ENCODE data around the gene HOXC6. TPM values are rescaled to one million over a fixed set of nuclear protein-coding genes. Genes with fewer than 3 reads are reported as not detected.

The HOXC6 gene
- total RNA-seq, 1 experiment from 2014 or later, result 2.8 TPM

- no TSS peak for BruUV-seq (replicated peaks)
- peak overlapping the region; percentile 94 for H3K9ac ChIP-seq (ENCODE audit: low read length)
- peak; percentile 83 for DNase-seq
Observed at GRCh38 chr12:53995378-53996239, 32.6 kb upstream of the HOXC6 start.

DNA sequence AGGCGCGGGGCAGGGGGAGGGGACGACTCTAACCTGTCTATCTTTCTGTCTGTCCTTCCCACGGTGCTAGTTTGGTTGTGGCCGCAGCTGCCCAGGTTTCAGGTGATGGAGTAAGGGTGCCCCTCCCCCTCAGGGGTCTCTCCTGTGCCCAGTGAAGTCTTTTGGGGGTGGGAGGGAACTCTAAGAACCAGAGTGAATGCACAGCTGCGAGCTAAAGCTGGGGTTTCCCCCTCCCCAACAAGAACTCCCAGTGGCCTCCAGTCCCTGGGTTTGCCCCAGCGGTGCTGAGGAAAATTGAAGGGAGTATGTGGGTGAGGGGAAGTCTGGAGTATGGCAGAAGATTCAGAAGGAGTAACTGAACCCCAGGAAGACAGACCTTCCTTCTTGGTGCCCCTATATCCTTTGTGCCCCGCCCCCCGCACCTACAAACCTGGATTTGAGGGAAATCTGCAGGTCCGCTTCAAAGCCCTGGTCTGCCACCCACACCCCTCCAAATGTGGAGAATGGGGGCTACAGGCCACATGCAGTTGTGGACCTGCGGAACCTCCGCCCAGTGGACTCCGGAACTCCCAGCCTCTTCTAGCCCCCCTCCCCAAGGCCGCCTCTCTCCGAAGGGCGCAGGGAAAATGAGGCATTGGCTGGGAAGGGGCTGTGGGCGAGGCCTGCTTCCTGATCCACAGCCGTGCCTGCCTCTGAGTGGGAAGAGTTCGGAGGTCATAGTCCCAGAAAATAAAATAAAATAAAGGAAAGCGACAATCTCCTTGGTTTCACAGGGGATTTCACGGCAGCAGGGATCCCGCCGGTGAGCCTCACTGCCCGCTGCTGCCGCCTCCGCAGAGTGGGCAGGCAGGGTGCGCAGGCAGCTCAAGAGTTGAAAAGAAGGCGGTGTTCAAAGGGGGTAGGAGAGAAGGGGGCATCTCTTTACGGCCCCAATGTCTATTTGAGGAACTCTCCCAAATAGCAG, 31.7 kb upstream of the HOXC6 start:
- peak overlapping the region; percentile 98 for H3K4me2 ChIP-seq (ENCODE audit: low read length)
- DNase-seq (no peak), ATAC-seq (peak; percentile 8)
- POLR2A ChIA-PET (ENCODE audit: unreplicated experiment), result no interaction called here
- CTCF ChIA-PET, result interaction anchor here (0.5 to 0.7 kb wide), 2 partner anchors 11 to 12 kb away, joined by 3 to 13 read pairs; partner anchors contain the start of genes HOXC10 and HOXC8
- H3K79me2 ChIP-seq (ENCODE audit: low read length), result peaks cover 72% of the 10 kb centered on the region
- TF ChIP-seq, protein P1, sequence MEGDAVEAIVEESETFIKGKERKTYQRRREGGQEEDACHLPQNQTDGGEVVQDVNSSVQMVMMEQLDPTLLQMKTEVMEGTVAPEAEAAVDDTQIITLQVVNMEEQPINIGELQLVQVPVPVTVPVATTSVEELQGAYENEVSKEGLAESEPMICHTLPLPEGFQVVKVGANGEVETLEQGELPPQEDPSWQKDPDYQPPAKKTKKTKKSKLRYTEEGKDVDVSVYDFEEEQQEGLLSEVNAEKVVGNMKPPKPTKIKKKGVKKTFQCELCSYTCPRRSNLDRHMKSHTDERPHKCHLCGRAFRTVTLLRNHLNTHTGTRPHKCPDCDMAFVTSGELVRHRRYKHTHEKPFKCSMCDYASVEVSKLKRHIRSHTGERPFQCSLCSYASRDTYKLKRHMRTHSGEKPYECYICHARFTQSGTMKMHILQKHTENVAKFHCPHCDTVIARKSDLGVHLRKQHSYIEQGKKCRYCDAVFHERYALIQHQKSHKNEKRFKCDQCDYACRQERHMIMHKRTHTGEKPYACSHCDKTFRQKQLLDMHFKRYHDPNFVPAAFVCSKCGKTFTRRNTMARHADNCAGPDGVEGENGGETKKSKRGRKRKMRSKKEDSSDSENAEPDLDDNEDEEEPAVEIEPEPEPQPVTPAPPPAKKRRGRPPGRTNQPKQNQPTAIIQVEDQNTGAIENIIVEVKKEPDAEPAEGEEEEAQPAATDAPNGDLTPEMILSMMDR (conservative IDR thresholded peaks at IDR 0.05; ENCODE audit: low read depth, low read length), result no peak
- TF ChIP-seq EZH2 (IDR thresholded peaks at IDR 0.05; ENCODE audit: low read length, unreplicated experiment), result no peak
- no peak for TF ChIP-seq EZH2phosphoT487 (IDR thresholded peaks at IDR 0.05; ENCODE audit: borderline replicate concordance, low read length)
- peak overlapping the region; percentile 78 for H3K4me3 ChIP-seq (ENCODE audit: low read length)
- no peaks in the 10 kb centered on the region for H3K9me2 ChIP-seq (replicated peaks; ENCODE audit: low read length)
- peak overlapping the region; percentile 80 for H2AFZ ChIP-seq (ENCODE audit: low read length)
- no peaks in the 10 kb centered on the region for H3K36me3 ChIP-seq (ENCODE audit: low read depth, low read length)
- intact Hi-C loops (cut with micrococcal nuclease), result no loop called here
- H3F3A ChIP-seq (ENCODE audit: low read length, unreplicated experiment), result no peaks in the 10 kb centered on the region
- no peaks in the 10 kb centered on the region for H4K20me1 ChIP-seq (ENCODE audit: low read length)
- H3K4me1 ChIP-seq (ENCODE audit: insufficient read depth, low read length), result peaks cover 28% of the 10 kb centered on the region
- H3K9ac ChIP-seq (ENCODE audit: low read length), result peak overlapping the region; percentile 94
- no peaks in the 10 kb centered on the region for H3K27me3 ChIP-seq (ENCODE audit: low read length)
- peak overlapping the region; percentile 86 for H3K27ac ChIP-seq (ENCODE audit: low read length)
- BruUV-seq (replicated peaks), result TSS peak; percentile 75
- no peaks in the 10 kb centered on the region for H3K9me3 ChIP-seq (ENCODE audit: low read length)

More at GRCh38 chr12:53995378-53996239, 32.6 kb upstream of the HOXC6 start:
- H3K79me2 ChIP-seq (ENCODE audit: low read length), result peaks cover 81% of the 10 kb centered on the region
- no peaks in the 10 kb centered on the region for H3K36me3 ChIP-seq (ENCODE audit: low read depth, low read length)
- peaks cover 37% of the 10 kb centered on the region for H3K4me1 ChIP-seq (ENCODE audit: insufficient read depth, low read length)
- CTCF ChIA-PET, result interaction anchor here (0.5 to 0.7 kb wide), 2 partner anchors 10 to 13 kb away, joined by 3 to 13 read pairs; partner anchors contain the start of genes HOXC10 and HOXC8
- no peaks in the 10 kb centered on the region for H3K27me3 ChIP-seq (ENCODE audit: low read length)
- intact Hi-C loops (cut with micrococcal nuclease), result no loop called here
- H3K9me2 ChIP-seq (replicated peaks; ENCODE audit: low read length), result no peaks in the 10 kb centered on the region
- H3F3A ChIP-seq (ENCODE audit: low read length, unreplicated experiment), result no peaks in the 10 kb centered on the region
- peak overlapping the region; percentile 98 for H3K4me2 ChIP-seq (ENCODE audit: low read length)
- H3K27ac ChIP-seq (ENCODE audit: low read length), result peak overlapping the region; percentile 86
- H2AFZ ChIP-seq (ENCODE audit: low read length), result peak overlapping the region; percentile 80
- TF ChIP-seq, protein P1 (conservative IDR thresholded peaks at IDR 0.05; ENCODE audit: low read depth, low read length), result no peak
- no peak for TF ChIP-seq EZH2 (IDR thresholded peaks at IDR 0.05; ENCODE audit: low read length, unreplicated experiment)
- no peak for TF ChIP-seq EZH2phosphoT487 (IDR thresholded peaks at IDR 0.05; ENCODE audit: borderline replicate concordance, low read length)
- peak overlapping the region; percentile 78 for H3K4me3 ChIP-seq (ENCODE audit: low read length)
- ATAC-seq, result peak; percentile 70
- no peaks in the 10 kb centered on the region for H3K9me3 ChIP-seq (ENCODE audit: low read length)
- no peaks in the 10 kb centered on the region for H4K20me1 ChIP-seq (ENCODE audit: low read length)
- POLR2A ChIA-PET (ENCODE audit: unreplicated experiment), result interaction anchor here (0.6 kb wide), 1 partner anchor 56 kb away, joined by 6 read pairs; no protein-coding TSS in a partner anchor

Data from PC-3 (cell line).